GM12878 (cell line): Measurements from ENCODE around the gene MMP1. TPM values are rescaled to one million over a fixed set of nuclear protein-coding genes. Genes with fewer than 3 reads are reported as not detected.

Source experiments
- ATAC-seq: fragments of 200-7000 bp; cut with Tn5 transposase; 3 replicates; pipeline ENCODE4 v1.9.1; 2020; ENCODE audit warnings: mild to moderate bottlenecking, moderate library complexity
- BruUV-seq: library from RNA; stranded (reverse); fragments of 400-500 nt; replicated peaks from 2 replicates; lab custom pipeline; 2021; lab: Mats Ljungman, UMichigan
- CTCF ChIA-PET: fragments of 300-600 bp; sonication (Branson Sonifier 250); formaldehyde crosslinking; extraction: SDS; loops from one replicate; lab custom pipeline; 2021; ENCODE audit warnings: inconsistent platforms; lab: Yijun Ruan, JAX
- POLR2A ChIA-PET: fragments of 350-600 bp; formaldehyde crosslinking; extraction: SDS; loops from one replicate; lab custom pipeline; 2021; ENCODE audit warnings: inconsistent platforms; lab: Charles Lee
- RAD21 ChIA-PET: fragments of 300-600 bp; sonication (Branson Sonifier 250); formaldehyde crosslinking; loops from one replicate; lab custom pipeline; 2023; ENCODE audit warnings: antibody characterized with exemption; ENCODE audit not compliant: unreplicated experiment; lab: Charles Lee
- SMC1A ChIA-PET: fragments of 300-600 bp; sonication (Branson Sonifier 250); formaldehyde crosslinking; loops from one replicate; lab custom pipeline; 2023; ENCODE audit not compliant: unreplicated experiment, uncharacterized antibody; lab: Charles Lee
- DNase-seq: peaks from one replicate; pipeline ENCODE4 v3.0.0-alpha.2; 2011; ENCODE audit warnings: low read depth, low spot score
- FAIRE-seq: peaks from 3 replicates; lab custom pipeline; 2011; peaks lifted over from hg19 to GRCh38; lab: Jason Lieb, UNC
- H2AFZ ChIP-seq: 2 replicates; pipeline ENCODE4 v1.6.0; 2011; ENCODE audit warnings: low read depth, low read length, control low read depth; ENCODE audit not compliant: control insufficient read depth
- H3K27ac ChIP-seq: 2 replicates; pipeline ENCODE4 v1.5.1; 2011; ENCODE audit warnings: control low read depth; ENCODE audit not compliant: control insufficient read depth, insufficient read depth
- H3K27me3 ChIP-seq, 2 experiments: replicated peaks in 1 of 2; 2 replicates each; pipeline versions ENCODE4 v1.6.0 to v1.6.1; 2011; ENCODE audit warnings: low read length in 1 of 2; ENCODE audit not compliant: control insufficient read depth in 2 of 2, insufficient read depth in 2 of 2
- H3K36me3 ChIP-seq, 2 experiments: 2 replicates each; pipeline ENCODE4 v1.5.1; 2011; ENCODE audit warnings: low read length in 1 of 2; ENCODE audit not compliant: control insufficient read depth in 2 of 2, insufficient read depth in 2 of 2
- H3K4me1 ChIP-seq: 2 replicates; pipeline ENCODE4 v1.6.1; 2011; ENCODE audit warnings: mild to moderate bottlenecking, low read length, moderate library complexity, mixed read lengths; ENCODE audit not compliant: control insufficient read depth, insufficient read depth
- H3K4me2 ChIP-seq: 2 replicates; pipeline ENCODE4 v1.6.0; 2011; ENCODE audit warnings: control low read depth; ENCODE audit not compliant: control insufficient read depth, insufficient read depth
- H3K4me3 ChIP-seq: fragments of 200-600 bp; sonication (generic); 2 replicates; pipeline ENCODE4 v1.5.1; 2016
- H3K79me2 ChIP-seq: 2 replicates; pipeline ENCODE4 v1.6.0; 2011; ENCODE audit warnings: low read length; ENCODE audit not compliant: control insufficient read depth, insufficient read depth
- H3K9ac ChIP-seq: 2 replicates; pipeline ENCODE4 v1.8.0; 2011; ENCODE audit warnings: low read length, control low read depth, mixed read lengths; ENCODE audit not compliant: control insufficient read depth, insufficient read depth
- H3K9me3 ChIP-seq: replicated peaks from 3 replicates; pipeline ENCODE4 v1.5.1; 2011; ENCODE audit warnings: mild to moderate bottlenecking, low read length; ENCODE audit not compliant: control insufficient read depth, insufficient read depth
- H4K20me1 ChIP-seq: 2 replicates; pipeline ENCODE4 v1.6.0; 2011; ENCODE audit not compliant: control insufficient read depth, insufficient read depth
- CREB1 ChIP-seq: IDR thresholded peaks from 2 replicates; pipeline ENCODE4 v1.6.1; 2012; ENCODE audit warnings: low read depth, mild to moderate bottlenecking, inconsistent platforms
- HDAC2 ChIP-seq: fragments of 200-600 bp; sonication (generic); IDR thresholded peaks from 2 replicates; pipeline ENCODE4 v1.6.1; 2017
- IKZF1 ChIP-seq: fragments of 450-650 bp; conservative IDR thresholded peaks from 2 replicates; pipeline ENCODE4 v1.6.1; 2017; ENCODE audit warnings: antibody characterized with exemption, mild to moderate bottlenecking
- JUND ChIP-seq: IDR thresholded peaks from 2 replicates; pipeline ENCODE4 v1.6.1; 2012; ENCODE audit warnings: low read depth, mild to moderate bottlenecking, low read length, improper control_type of control experiment, moderate library complexity
- MEF2B ChIP-seq: fragments of 450-650 bp; IDR thresholded peaks from 2 replicates; pipeline ENCODE4 v1.6.1; 2018; ENCODE audit warnings: mild to moderate bottlenecking, moderate library complexity; ENCODE audit not compliant: partially characterized antibody, poor library complexity, severe bottlenecking
- NBN ChIP-seq: fragments of 450-650 bp; IDR thresholded peaks from 2 replicates; pipeline ENCODE4 v1.6.1; 2016
- RB1 ChIP-seq: fragments of 450-650 bp; formaldehyde crosslinking; IDR thresholded peaks from 2 replicates; pipeline ENCODE4 v1.6.1; 2017; ENCODE audit warnings: mild to moderate bottlenecking, borderline replicate concordance
- RELA ChIP-seq: fragments of 450-650 bp; IDR thresholded peaks from 2 replicates; pipeline ENCODE4 v1.8.0; 2014; ENCODE audit warnings: borderline replicate concordance; ENCODE audit not compliant: partially characterized antibody
- SMAD1 ChIP-seq: fragments of 450-650 bp; IDR thresholded peaks from 2 replicates; pipeline ENCODE4 v1.6.1; 2018; ENCODE audit warnings: mild to moderate bottlenecking, low read depth; ENCODE audit not compliant: partially characterized antibody
- STAT1 ChIP-seq: fragments of 450-650 bp; conservative IDR thresholded peaks from 2 replicates; pipeline ENCODE4 v1.6.1; 2014; ENCODE audit warnings: antibody characterized with exemption, mild to moderate bottlenecking
- ZBED1 ChIP-seq: IDR thresholded peaks from 2 replicates; pipeline ENCODE4 v1.6.1; 2016; ENCODE audit warnings: borderline replicate concordance
- whole genome bisulfite sequencing: methylation state at CpG from one replicate; pipeline ENCODE4 v1.1.6; 2016; ENCODE audit warnings: low lambda C conversion rate; ENCODE audit not compliant: insufficient replicate concordance, insufficient coverage; ENCODE audit errors: missing lambda C conversion rate; 5-methylcytosine and 5-hydroxymethylcytosine counted together
- in situ Hi-C: fragments of 300-500 bp; cut with MboI; formaldehyde crosslinking; loops from 9 replicates; pipeline ENCODE4 v1.14.3; 2018; ENCODE audit warnings: mixed read lengths
- intact Hi-C: fragments of 100-400 bp; cut with micrococcal nuclease; formaldehyde crosslinking; loops from one replicate; pipeline ENCODE4 v1.14.2; 2022; ENCODE audit not compliant: unreplicated experiment
- polyA plus RNA-seq, 11 experiments: library from polyadenylated mRNA; depleted of rRNA in 4 of 11; unstranded in 6 of 11; stranded (reverse) in 5 of 11; fragments of >200 nt; fragmentation: Nextera tagmentation in 4 of 11; fragmentation: Illumina TruSeq in 1 of 11; extraction: Ambion mirVana in 4 of 11; extraction: Trizol in 1 of 11; gene quantifications; 1 replicate in 1 of 11; 2 replicates in 10 of 11; pipeline versions ENCODE4 v1.2.1 to v1.2.3, GENCODE V29; 2011 to 2016; ENCODE audit warnings: inconsistent platforms in 2 of 11, missing spikeins in 2 of 11, low read depth in 1 of 11
- total RNA-seq, 4 experiments: library from RNA; depleted of rRNA in 3 of 4; stranded (reverse); fragments of >200 nt in 3 of 4; fragmentation: Illumina TruSeq in 1 of 4; extraction: Trizol in 1 of 4; gene quantifications; 2 replicates each; pipeline versions ENCODE4 v1.2.1 to v1.2.3, GENCODE V29; 2013 to 2021
- TF ChIP-seq, protein P1 (sequence below): fragments of 450-650 bp; IDR thresholded peaks from 2 replicates; pipeline ENCODE4 v1.6.1; 2017; ENCODE audit warnings: mild to moderate bottlenecking
- TF ChIP-seq, protein P2 (sequence below): fragments of 450-650 bp; formaldehyde crosslinking; IDR thresholded peaks from 2 replicates; pipeline ENCODE4 v1.4.0; 2022; ENCODE audit warnings: mild to moderate bottlenecking, moderate library complexity

MMP1 gene
- total and polyA plus RNA-seq, 10 of the 15 experiments (the other 5 are each of a cell fraction or from before 2014, with no cell fraction given): not detected

DNA sequence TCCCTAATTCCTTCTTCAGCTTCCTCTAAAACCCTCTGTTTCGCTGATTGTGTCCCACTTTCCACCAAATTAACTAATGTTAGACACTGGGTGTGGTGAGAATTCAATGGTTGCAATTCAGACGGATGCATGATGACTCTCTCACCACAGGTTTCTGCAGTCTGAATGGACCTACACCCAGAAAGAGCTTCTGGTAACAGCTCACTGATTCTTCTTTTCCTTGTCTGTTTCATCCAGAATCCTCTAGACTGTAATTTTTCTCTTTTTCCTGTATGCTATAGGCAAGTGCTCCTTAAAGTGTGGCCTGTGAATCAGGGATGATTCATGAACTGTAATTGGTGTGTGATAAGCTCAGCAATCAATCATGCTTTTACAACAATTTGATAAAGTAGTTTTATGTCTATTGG lies 35.6 kb downstream of the MMP1 start:
- ChIA-PET RAD21 (no interaction called here), POLR2A (no interaction called here), SMC1A (interaction anchor here (1.1 to 1.2 kb wide), 2 partner anchors 9 to 10 kb away, joined by 3 read pairs; no protein-coding TSS in a partner anchor), CTCF (no interaction called here)
- H3K27me3 ChIP-seq: no peaks in the 10 kb centered on the region; a peak in 2 of 4 replicates
- WGBS: 12% methylated on average over 2 of the region's 2 CpGs
- no peaks in the 10 kb centered on the region for H3K36me3 ChIP-seq
- H3K4me3 ChIP-seq: no peak overlapping the region
- no peaks in the 10 kb centered on the region for H4K20me1 ChIP-seq
- H3K4me1 ChIP-seq: no peaks in the 10 kb centered on the region
- no peaks in the 10 kb centered on the region for H3K79me2 ChIP-seq
- H3K9me3 ChIP-seq: no peaks in the 10 kb centered on the region
- intact Hi-C loops: no loop called here
- ATAC-seq (no peak), DNase-seq (no peak), FAIRE-seq (no peak)
- H3K9ac ChIP-seq: no peak overlapping the region
- in situ Hi-C loops: no loop called here
- no TSS peak for BruUV-seq
- H2AFZ ChIP-seq: no peak overlapping the region
- no peak overlapping the region for H3K27ac ChIP-seq
- TF ChIP-seq ZBED1: no peak
- no peak for TF ChIP-seq RB1
- H3K4me2 ChIP-seq: no peak overlapping the region

DNA sequence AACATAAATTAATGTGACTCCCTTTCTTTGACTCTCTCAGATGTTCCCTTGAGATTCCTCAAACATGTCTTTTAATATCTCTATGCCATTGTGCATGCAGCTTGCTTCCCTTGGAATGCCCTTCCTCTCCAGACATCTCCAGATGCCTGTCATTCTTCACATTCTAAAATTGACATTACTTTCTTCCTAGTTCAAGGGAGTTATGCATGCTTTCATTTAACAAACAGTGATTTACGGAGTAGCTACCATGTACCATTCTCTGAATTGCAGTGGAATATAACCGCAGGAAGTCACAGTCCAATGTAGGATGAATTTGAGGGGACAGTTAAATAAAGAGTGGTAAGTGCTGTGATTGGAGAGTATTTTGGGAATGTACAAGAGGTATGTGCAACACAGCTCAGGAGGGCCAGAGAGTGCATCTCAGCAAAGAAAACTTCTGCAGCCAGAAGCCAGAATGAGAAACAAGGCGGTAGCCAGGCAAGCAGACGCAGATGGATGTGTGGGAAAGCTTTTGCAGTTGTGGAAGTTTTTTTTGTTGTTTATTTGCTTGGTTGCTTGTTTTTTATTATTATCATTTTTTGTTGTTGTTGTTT lies 36.2 kb downstream of the MMP1 start:
- intact Hi-C loops: no loop called here
- H3K4me2 ChIP-seq: no peak overlapping the region
- ChIA-PET POLR2A (no interaction called here), CTCF (no interaction called here), RAD21 (no interaction called here), SMC1A (interaction anchor here (1.1 to 1.2 kb wide), 2 partner anchors 9 to 10 kb away, joined by 3 read pairs; no protein-coding TSS in a partner anchor)
- 45% methylated on average over 4 of the region's 4 CpGs for WGBS
- no peak overlapping the region for H3K4me3 ChIP-seq
- H3K27ac ChIP-seq: no peak overlapping the region
- no peak for FAIRE-seq
- no peaks in the 10 kb centered on the region for H3K36me3 ChIP-seq
- H3K9ac ChIP-seq: no peak overlapping the region
- H3K9me3 ChIP-seq: no peaks in the 10 kb centered on the region
- in situ Hi-C loops: no loop called here
- no peaks in the 10 kb centered on the region for H3K4me1 ChIP-seq
- H2AFZ ChIP-seq: no peak overlapping the region
- no peaks in the 10 kb centered on the region for H4K20me1 ChIP-seq
- no peaks in the 10 kb centered on the region for H3K79me2 ChIP-seq
- no peak for DNase-seq
- no peaks in the 10 kb centered on the region; a peak in 2 of 4 replicates for H3K27me3 ChIP-seq
- BruUV-seq: no TSS peak
- ATAC-seq: no peak
- no peak for TF ChIP-seq CREB1
- TF ChIP-seq, protein P1, sequence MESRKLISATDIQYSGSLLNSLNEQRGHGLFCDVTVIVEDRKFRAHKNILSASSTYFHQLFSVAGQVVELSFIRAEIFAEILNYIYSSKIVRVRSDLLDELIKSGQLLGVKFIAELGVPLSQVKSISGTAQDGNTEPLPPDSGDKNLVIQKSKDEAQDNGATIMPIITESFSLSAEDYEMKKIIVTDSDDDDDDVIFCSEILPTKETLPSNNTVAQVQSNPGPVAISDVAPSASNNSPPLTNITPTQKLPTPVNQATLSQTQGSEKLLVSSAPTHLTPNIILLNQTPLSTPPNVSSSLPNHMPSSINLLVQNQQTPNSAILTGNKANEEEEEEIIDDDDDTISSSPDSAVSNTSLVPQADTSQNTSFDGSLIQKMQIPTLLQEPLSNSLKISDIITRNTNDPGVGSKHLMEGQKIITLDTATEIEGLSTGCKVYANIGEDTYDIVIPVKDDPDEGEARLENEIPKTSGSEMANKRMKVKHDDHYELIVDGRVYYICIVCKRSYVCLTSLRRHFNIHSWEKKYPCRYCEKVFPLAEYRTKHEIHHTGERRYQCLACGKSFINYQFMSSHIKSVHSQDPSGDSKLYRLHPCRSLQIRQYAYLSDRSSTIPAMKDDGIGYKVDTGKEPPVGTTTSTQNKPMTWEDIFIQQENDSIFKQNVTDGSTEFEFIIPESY: no peak
- no peak for TF ChIP-seq STAT1
- TF ChIP-seq NBN: no peak
- TF ChIP-seq RELA: no peak
- no peak for TF ChIP-seq MEF2B
- TF ChIP-seq, protein P2, sequence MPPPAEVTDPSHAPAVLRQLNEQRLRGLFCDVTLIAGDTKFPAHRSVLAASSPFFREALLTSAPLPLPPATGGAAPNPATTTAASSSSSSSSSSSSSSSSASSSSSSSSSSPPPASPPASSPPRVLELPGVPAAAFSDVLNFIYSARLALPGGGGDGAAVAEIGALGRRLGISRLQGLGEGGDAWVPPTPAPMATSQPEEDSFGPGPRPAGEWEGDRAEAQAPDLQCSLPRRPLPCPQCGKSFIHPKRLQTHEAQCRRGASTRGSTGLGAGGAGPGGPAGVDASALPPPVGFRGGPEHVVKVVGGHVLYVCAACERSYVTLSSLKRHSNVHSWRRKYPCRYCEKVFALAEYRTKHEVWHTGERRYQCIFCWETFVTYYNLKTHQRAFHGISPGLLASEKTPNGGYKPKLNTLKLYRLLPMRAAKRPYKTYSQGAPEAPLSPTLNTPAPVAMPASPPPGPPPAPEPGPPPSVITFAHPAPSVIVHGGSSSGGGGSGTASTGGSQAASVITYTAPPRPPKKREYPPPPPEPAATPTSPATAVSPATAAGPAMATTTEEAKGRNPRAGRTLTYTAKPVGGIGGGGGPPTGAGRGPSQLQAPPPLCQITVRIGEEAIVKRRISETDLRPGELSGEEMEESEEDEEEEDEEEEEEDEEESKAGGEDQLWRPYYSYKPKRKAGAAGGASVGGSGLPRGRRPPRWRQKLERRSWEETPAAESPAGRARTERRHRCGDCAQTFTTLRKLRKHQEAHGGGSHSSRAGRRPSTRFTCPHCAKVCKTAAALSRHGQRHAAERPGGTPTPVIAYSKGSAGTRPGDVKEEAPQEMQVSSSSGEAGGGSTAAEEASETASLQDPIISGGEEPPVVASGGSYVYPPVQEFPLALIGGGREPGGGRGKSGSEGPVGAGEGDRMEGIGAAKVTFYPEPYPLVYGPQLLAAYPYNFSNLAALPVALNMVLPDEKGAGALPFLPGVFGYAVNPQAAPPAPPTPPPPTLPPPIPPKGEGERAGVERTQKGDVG (CRISPR knock-in tag): no peak
- TF ChIP-seq IKZF1: no peak
- TF ChIP-seq SMAD1: no peak
- TF ChIP-seq HDAC2: no peak
- no peak for TF ChIP-seq JUND
